ENCODE data around the gene NMT2.

The NMT2 gene

GRCh38 chr10:15140698-15141097, 27.8 kb downstream of the NMT2 start:
- DNase-seq, result no peak

GRCh38 chr10:15137636-15138035, 30.9 kb downstream of the NMT2 start:
- no peak for DNase-seq

- no peak for DNase-seq
Measured at GRCh38 chr10:15137036-15137359, 31.5 kb downstream of the NMT2 start.

GRCh38 chr10:15136129-15137035, 32.1 kb downstream of the NMT2 start:
- no peak for DNase-seq

GRCh38 chr10:15131330-15131729, 37.2 kb downstream of the NMT2 start:
- no peak for DNase-seq

GRCh38 chr10:15124908-15125307, 43.6 kb downstream of the NMT2 start:
- DNase-seq, result no peak

- DNase-seq, result no peak
Measured at GRCh38 chr10:15124190-15124589, 44.3 kb downstream of the NMT2 start.

GRCh38 chr10:15123749-15124184, 44.7 kb downstream of the NMT2 start:
- DNase-seq, result no peak

GRCh38 chr10:15122477-15123030, 45.9 kb downstream of the NMT2 start:
- DNase-seq, result no peak

- no peak for DNase-seq
Measured at GRCh38 chr10:15121707-15122106, 46.8 kb downstream of the NMT2 start.

- no peak for DNase-seq
Measured at GRCh38 chr10:15120523-15120922, 48.0 kb downstream of the NMT2 start.

- no peak for DNase-seq
Measured at GRCh38 chr10:15118615-15119014, 49.9 kb downstream of the NMT2 start.

GRCh38 chr10:15116225-15116624, 52.3 kb downstream of the NMT2 start:
- no peak for DNase-seq

GRCh38 chr10:15113766-15114165, 54.7 kb downstream of the NMT2 start:
- no peak for DNase-seq

- no peak for DNase-seq
Measured at GRCh38 chr10:15112657-15113056, 55.8 kb downstream of the NMT2 start.

- peak; percentile 52 for DNase-seq
Measured at GRCh38 chr10:15106352-15107013, 62.0 kb downstream of the NMT2 start.

GRCh38 chr10:15103513-15103912, 65.0 kb downstream of the NMT2 start:
- DNase-seq, result no peak

- no peak for DNase-seq
Measured at GRCh38 chr10:15099886-15100285, 68.6 kb downstream of the NMT2 start.

- DNase-seq, result peak; percentile 97
Measured at GRCh38 chr10:15097011-15097812, 71.3 kb downstream of the NMT2 start, which contains the start of gene RPP38. RPP38 (plus strand) TSS chr10:15097355; CDS start chr10:15103315, 5,960 bp downstream.

GRCh38 chr10:15096661-15097010, 71.9 kb downstream of the NMT2 start:
- DNase-seq, result no peak

GRCh38 chr10:15092855-15093408, 75.6 kb downstream of the NMT2 start:
- DNase-seq, result no peak

GRCh38 chr10:15091418-15091817, 77.1 kb downstream of the NMT2 start:
- no peak for DNase-seq

Measured in effector CD8-positive, alpha-beta T cell (primary cell).